PFSK-1 (cell line): ENCODE results near the gene OLIG1.

Source experiments
- FOXP2 ChIP-seq: optimal IDR thresholded peaks from 2 replicates; pipeline ENCODE3; 2011; ENCODE audit warnings: borderline replicate concordance, control low read depth, inconsistent platforms; ENCODE audit not compliant: insufficient read depth; ENCODE audit errors: extremely low read length, extremely low read depth
- POLR2AphosphoS5 ChIP-seq: IDR thresholded peaks from 2 replicates; pipeline ENCODE4 v1.6.1; 2012; ENCODE audit warnings: low read depth, mild to moderate bottlenecking, control low read depth, low read length, moderate library complexity
- SIN3A ChIP-seq: IDR thresholded peaks from 2 replicates; pipeline ENCODE4 v1.6.1; 2012; ENCODE audit warnings: mild to moderate bottlenecking, low read length, moderate library complexity, borderline replicate concordance; ENCODE audit not compliant: insufficient read depth
- TAF1 ChIP-seq: IDR thresholded peaks from 2 replicates; pipeline ENCODE4 v1.6.1; 2012; ENCODE audit warnings: low read length, control low read depth, borderline replicate concordance; ENCODE audit not compliant: insufficient read depth
- TF ChIP-seq, protein P1 (sequence below), 2 experiments: IDR thresholded peaks; 2 replicates each; pipeline versions ENCODE4 v1.6.1 to v1.8.0; 2011 to 2012; ENCODE audit warnings: low read depth in 2 of 2, low read length in 2 of 2, control low read depth in 1 of 2, inconsistent platforms in 1 of 2, mild to moderate bottlenecking in 1 of 2, moderate library complexity in 1 of 2; ENCODE audit not compliant: insufficient read depth in 1 of 2

OLIG1 gene

DNA sequence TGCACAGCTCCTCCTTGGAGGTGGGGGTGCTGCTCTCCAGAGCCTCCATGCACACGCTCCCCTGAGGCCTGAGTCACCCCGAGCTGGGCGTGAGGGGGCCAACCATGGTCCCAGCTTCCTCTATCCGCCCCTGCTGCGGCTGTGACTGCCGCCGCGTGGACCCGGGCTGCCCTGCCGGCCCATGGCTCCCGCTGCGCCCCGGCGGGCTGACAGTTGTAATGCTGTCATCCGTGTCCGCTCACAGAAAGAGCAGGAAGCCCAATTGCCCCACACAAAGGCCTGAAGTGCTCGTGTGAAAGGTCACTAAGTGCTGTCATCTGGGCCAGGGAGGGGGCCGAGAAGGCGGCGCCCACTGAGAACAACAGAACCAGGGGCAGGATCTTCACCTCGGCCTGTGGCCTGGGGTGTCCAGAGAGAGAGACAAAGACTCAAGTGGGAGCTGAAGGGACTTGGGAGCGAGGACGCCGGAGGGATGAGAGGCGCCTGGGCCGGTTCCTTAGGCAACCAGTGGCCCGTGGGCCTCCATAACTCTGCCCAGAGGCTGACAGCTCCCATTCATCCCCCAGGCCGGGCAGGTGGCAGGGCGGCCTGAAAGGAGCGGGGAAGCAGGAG is 31.5 kb downstream of the OLIG1 start:
- TF ChIP-seq POLR2AphosphoS5 (no peak), SIN3A (no peak), TAF1 (no peak), FOXP2 (no peak)
- TF ChIP-seq, protein P1, sequence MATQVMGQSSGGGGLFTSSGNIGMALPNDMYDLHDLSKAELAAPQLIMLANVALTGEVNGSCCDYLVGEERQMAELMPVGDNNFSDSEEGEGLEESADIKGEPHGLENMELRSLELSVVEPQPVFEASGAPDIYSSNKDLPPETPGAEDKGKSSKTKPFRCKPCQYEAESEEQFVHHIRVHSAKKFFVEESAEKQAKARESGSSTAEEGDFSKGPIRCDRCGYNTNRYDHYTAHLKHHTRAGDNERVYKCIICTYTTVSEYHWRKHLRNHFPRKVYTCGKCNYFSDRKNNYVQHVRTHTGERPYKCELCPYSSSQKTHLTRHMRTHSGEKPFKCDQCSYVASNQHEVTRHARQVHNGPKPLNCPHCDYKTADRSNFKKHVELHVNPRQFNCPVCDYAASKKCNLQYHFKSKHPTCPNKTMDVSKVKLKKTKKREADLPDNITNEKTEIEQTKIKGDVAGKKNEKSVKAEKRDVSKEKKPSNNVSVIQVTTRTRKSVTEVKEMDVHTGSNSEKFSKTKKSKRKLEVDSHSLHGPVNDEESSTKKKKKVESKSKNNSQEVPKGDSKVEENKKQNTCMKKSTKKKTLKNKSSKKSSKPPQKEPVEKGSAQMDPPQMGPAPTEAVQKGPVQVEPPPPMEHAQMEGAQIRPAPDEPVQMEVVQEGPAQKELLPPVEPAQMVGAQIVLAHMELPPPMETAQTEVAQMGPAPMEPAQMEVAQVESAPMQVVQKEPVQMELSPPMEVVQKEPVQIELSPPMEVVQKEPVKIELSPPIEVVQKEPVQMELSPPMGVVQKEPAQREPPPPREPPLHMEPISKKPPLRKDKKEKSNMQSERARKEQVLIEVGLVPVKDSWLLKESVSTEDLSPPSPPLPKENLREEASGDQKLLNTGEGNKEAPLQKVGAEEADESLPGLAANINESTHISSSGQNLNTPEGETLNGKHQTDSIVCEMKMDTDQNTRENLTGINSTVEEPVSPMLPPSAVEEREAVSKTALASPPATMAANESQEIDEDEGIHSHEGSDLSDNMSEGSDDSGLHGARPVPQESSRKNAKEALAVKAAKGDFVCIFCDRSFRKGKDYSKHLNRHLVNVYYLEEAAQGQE (IDR thresholded peaks at IDR 0.05; ENCODE audit: insufficient read depth in 1 of 2, low read depth in 2 of 2, low read length in 2 of 2) = no peak

DNA sequence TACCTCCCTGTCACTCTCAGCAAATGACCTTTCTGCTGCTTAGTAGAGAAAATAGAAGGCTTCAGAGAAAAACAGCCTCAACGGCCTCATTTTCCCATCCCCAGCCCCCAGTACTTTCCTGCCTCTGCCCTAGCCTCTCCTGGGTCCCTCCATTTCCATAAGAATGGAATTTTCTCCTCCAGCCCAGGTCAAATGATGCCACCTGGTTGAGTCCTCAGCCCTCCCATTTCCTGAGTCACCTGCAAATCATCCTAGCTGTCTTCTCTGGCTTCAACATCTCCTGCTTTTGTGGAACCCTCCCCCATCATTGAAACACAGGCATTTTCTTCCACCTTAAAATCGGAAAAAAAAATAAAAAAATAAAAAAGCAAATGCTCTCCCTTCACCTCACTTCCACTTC is 35.1 kb downstream of the OLIG1 start:
- no peak for TF ChIP-seq SIN3A
- no peak for TF ChIP-seq POLR2AphosphoS5
- TF ChIP-seq, protein P1 (IDR thresholded peaks at IDR 0.05; ENCODE audit: insufficient read depth in 1 of 2, low read depth in 2 of 2, low read length in 2 of 2) = no peak
- TF ChIP-seq TAF1 = no peak
- no peak for TF ChIP-seq FOXP2

DNA sequence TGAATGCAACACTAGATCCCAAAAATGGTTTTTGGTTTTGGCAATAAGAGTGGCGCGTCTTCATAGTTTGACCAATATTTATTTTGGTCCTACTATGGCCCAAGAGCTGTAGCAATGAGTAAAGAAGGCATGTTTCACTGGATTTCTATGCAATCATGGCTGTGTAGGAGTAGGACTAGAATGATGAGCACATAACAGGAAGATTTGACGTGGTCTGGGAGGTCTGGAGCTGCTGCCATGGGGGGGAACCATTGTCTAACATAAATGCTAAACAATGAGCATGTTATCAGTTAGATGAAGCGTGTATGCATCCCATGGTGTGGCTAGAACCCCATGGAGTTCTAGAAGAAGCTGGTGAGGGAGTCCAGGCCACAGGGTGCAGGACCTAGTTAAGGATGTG is 38.3 kb downstream of the OLIG1 start:
- TF ChIP-seq, protein P1 (IDR thresholded peaks at IDR 0.05; ENCODE audit: insufficient read depth in 1 of 2, low read depth in 2 of 2, low read length in 2 of 2) = no peak
- TF ChIP-seq FOXP2 (no peak), TAF1 (no peak), POLR2AphosphoS5 (no peak), SIN3A (no peak)

DNA sequence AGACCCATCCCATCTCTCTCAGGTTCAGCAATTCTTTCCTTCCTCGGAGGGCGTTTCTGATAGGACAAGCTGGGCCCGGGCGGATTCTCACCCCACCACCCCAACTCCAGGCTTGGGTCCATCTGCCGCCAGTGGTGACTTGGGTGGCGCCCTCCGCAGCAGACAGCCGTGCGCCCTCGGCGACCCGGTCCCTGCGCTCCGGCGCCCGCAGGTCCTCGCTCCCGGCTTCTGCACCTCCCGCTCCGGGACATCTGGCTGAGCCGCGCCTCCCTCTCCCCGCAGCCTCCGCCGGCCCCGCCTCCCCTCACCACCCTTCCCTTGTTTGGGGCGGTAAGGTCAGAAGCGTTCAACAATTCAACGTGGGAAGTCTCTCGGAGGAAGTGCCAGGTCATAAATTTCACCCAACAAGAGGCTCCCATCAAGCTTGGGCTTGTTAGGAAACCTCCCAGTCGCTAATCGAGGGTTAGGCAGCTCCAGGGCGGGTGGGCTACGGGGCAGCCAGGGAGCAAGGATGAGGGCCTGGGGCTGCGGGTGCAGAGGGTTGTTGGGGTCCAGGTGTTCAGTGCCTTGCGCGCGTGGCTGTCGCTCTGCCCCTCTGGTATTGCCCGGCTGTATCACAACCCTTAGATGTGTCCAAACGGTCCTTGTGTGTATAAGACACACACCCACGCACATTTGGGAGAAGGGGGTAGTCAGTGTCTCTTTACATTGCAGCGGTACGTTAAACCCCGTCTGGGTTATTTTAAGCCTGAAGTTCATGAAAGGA is 39.8 kb downstream of the OLIG1 start:
- TF ChIP-seq, protein P1 (IDR thresholded peaks at IDR 0.05; ENCODE audit: insufficient read depth in 1 of 2, low read depth in 2 of 2, low read length in 2 of 2) = no peak
- TF ChIP-seq SIN3A (no peak), TAF1 (no peak)

DNA sequence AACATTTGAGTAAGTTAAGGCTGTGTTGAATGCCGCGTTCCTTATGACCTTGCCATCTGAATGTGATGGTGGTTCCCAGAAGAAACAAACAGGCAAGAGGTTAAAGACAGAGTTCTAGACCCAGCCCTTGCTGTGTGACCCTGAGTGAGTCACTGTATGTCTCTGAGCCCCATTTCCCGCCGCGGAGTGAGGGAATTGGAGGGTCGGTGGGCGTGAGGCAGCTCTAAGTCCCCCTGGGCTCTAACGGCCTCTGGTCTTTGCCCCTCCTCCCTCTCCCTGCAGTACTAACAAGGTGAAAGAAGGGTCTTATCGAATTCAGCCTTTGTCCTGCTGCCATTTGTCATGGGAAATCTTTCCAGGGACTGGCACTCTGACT is 40.4 kb downstream of the OLIG1 start:
- no peak for TF ChIP-seq FOXP2
- no peak for TF ChIP-seq TAF1
- no peak for TF ChIP-seq POLR2AphosphoS5
